ENCODE results near the gene AHCTF1. TPM values are rescaled to one million over a fixed set of nuclear protein-coding genes. Genes with fewer than 3 reads are reported as not detected.
"Not testable (repeated sequence)": the region's sequence is repeated elsewhere in the genome, so short reads cannot be mapped to it uniquely, and the experiment has no call there.

AHCTF1 gene
- total RNA-seq, 2 donors from 2014 or later = 37.4 to 45.5 TPM

GRCh38 chr1:246820666-246821065, 111.1 kb downstream of the AHCTF1 start:
- no peak for DNase-seq
- no peak overlapping the region for H3K4me3 Mint-ChIP-seq
- ATAC-seq (replicated peaks in 1 of 2) = no peak
- H3K27ac Mint-ChIP-seq = no peak overlapping the region
- peaks cover 8% of the 10 kb centered on the region for H3K27me3 Mint-ChIP-seq (ENCODE audit: low read depth)
- peaks cover 15% of the 10 kb centered on the region for H3K4me1 Mint-ChIP-seq (ENCODE audit: low read depth)
- peaks cover 0 to 6% of the 10 kb centered on the region in 2 donors for H3K9me3 Mint-ChIP-seq
- H3K36me3 Mint-ChIP-seq (ENCODE audit: insufficient read depth in 2 of 2) = peaks cover 0 to 9% of the 10 kb centered on the region in 2 donors

GRCh38 chr1:246817778-246818177, 114.0 kb downstream of the AHCTF1 start:
- not testable (repeated sequence) for ATAC-seq (replicated peaks in 1 of 2); H3K9me3 Mint-ChIP-seq; H3K27ac Mint-ChIP-seq; H3K36me3 Mint-ChIP-seq (ENCODE audit: insufficient read depth in 2 of 2); H3K4me3 Mint-ChIP-seq; DNase-seq
- peaks cover 15% of the 10 kb centered on the region for H3K4me1 Mint-ChIP-seq (ENCODE audit: low read depth)
- peaks cover 16% of the 10 kb centered on the region for H3K27me3 Mint-ChIP-seq (ENCODE audit: low read depth)

GRCh38 chr1:246815693-246816270, 116.0 kb downstream of the AHCTF1 start:
- Mint-ChIP-seq H3K36me3 (ENCODE audit: insufficient read depth in 2 of 2) (peaks cover 0 to 9% of the 10 kb centered on the region in 2 donors), H3K27me3 (ENCODE audit: low read depth) (peaks cover 13% of the 10 kb centered on the region), H3K4me1 (ENCODE audit: low read depth) (peaks cover 3% of the 10 kb centered on the region), H3K4me3 (no peak overlapping the region), H3K27ac (no peak overlapping the region), H3K9me3 (peaks cover 0 to 6% of the 10 kb centered on the region in 2 donors)
- DNase-seq = no peak
- ATAC-seq (replicated peaks in 1 of 2) = no peak

GRCh38 chr1:246814890-246815289, 116.9 kb downstream of the AHCTF1 start:
- Mint-ChIP-seq H3K27ac (no peak overlapping the region), H3K4me3 (no peak overlapping the region), H3K27me3 (ENCODE audit: low read depth) (peaks cover 8% of the 10 kb centered on the region), H3K9me3 (peaks cover 0 to 6% of the 10 kb centered on the region in 2 donors), H3K4me1 (ENCODE audit: low read depth) (no peaks in the 10 kb centered on the region), H3K36me3 (ENCODE audit: insufficient read depth in 2 of 2) (peaks cover 0 to 9% of the 10 kb centered on the region in 2 donors)
- no peak for ATAC-seq (replicated peaks in 1 of 2)
- no peak for DNase-seq

GRCh38 chr1:246813325-246813724, 118.4 kb downstream of the AHCTF1 start:
- H3K27ac Mint-ChIP-seq; H3K4me3 Mint-ChIP-seq; DNase-seq; H3K36me3 Mint-ChIP-seq (ENCODE audit: insufficient read depth in 2 of 2); H3K27me3 Mint-ChIP-seq (ENCODE audit: low read depth); H3K9me3 Mint-ChIP-seq; ATAC-seq (replicated peaks in 1 of 2); H3K4me1 Mint-ChIP-seq (ENCODE audit: low read depth): not testable (repeated sequence)

GRCh38 chr1:246811985-246812384, 119.8 kb downstream of the AHCTF1 start:
- Mint-ChIP-seq H3K36me3 (ENCODE audit: insufficient read depth in 2 of 2) (peaks cover 0 to 2% of the 10 kb centered on the region in 2 donors), H3K4me1 (ENCODE audit: low read depth) (no peaks in the 10 kb centered on the region), H3K9me3 (no peaks in the 10 kb centered on the region), H3K27me3 (ENCODE audit: low read depth) (peaks cover 15% of the 10 kb centered on the region), H3K27ac (no peak overlapping the region), H3K4me3 (no peak overlapping the region)
- ATAC-seq (replicated peaks in 1 of 2) (no peak), DNase-seq (no peak)

GRCh38 chr1:246809473-246809872, 122.3 kb downstream of the AHCTF1 start:
- no peak overlapping the region for H3K27ac Mint-ChIP-seq

GRCh38 chr1:246805135-246805716, 126.5 kb downstream of the AHCTF1 start:
- ATAC-seq (replicated peaks in 1 of 2) (no peak), DNase-seq (no peak)
- Mint-ChIP-seq H3K4me1 (ENCODE audit: low read depth) (no peaks in the 10 kb centered on the region), H3K36me3 (ENCODE audit: insufficient read depth in 2 of 2) (no peaks in the 10 kb centered on the region), H3K4me3 (no peak overlapping the region), H3K27ac (no peak overlapping the region), H3K9me3 (peaks cover 2 to 4% of the 10 kb centered on the region in 2 donors), H3K27me3 (ENCODE audit: low read depth) (peaks cover 7% of the 10 kb centered on the region)

More at GRCh38 chr1:246809473-246809872, 122.3 kb downstream of the AHCTF1 start:
- Mint-ChIP-seq H3K9me3 (no peaks in the 10 kb centered on the region), H3K4me1 (ENCODE audit: low read depth) (no peaks in the 10 kb centered on the region), H3K36me3 (ENCODE audit: insufficient read depth in 2 of 2) (no peaks in the 10 kb centered on the region), H3K4me3 (no peak overlapping the region), H3K27me3 (ENCODE audit: low read depth) (peaks cover 7% of the 10 kb centered on the region)
- DNase-seq = no peak
- ATAC-seq (replicated peaks in 1 of 2) = no peak

- Mint-ChIP-seq H3K27ac (no peak overlapping the region), H3K27me3 (ENCODE audit: low read depth) (peaks cover 7% of the 10 kb centered on the region), H3K36me3 (ENCODE audit: insufficient read depth in 2 of 2) (no peaks in the 10 kb centered on the region), H3K9me3 (peaks cover 2 to 4% of the 10 kb centered on the region in 2 donors), H3K4me3 (no peak overlapping the region), H3K4me1 (ENCODE audit: low read depth) (no peaks in the 10 kb centered on the region)
- ATAC-seq (replicated peaks in 1 of 2) (no peak), DNase-seq (no peak)
These were observed 127.9 kb downstream of the AHCTF1 start for GRCh38 chr1:246803883-246804282.

- H3K9me3 Mint-ChIP-seq = peaks cover 2 to 4% of the 10 kb centered on the region in 2 donors
- DNase-seq = no peak
- H3K4me1 Mint-ChIP-seq (ENCODE audit: low read depth) = no peaks in the 10 kb centered on the region
- peaks cover 7% of the 10 kb centered on the region for H3K27me3 Mint-ChIP-seq (ENCODE audit: low read depth)
- H3K27ac Mint-ChIP-seq = no peak overlapping the region
- no peak overlapping the region for H3K4me3 Mint-ChIP-seq
- no peak for ATAC-seq (replicated peaks in 1 of 2)
- H3K36me3 Mint-ChIP-seq (ENCODE audit: insufficient read depth in 2 of 2) = no peaks in the 10 kb centered on the region
These were observed 128.4 kb downstream of the AHCTF1 start for GRCh38 chr1:246803373-246803772.

- no peak overlapping the region for H3K27ac Mint-ChIP-seq
- no peak overlapping the region for H3K4me3 Mint-ChIP-seq
- no peak for ATAC-seq (replicated peaks in 1 of 2)
- H3K36me3 Mint-ChIP-seq (ENCODE audit: insufficient read depth in 2 of 2) = no peaks in the 10 kb centered on the region
- DNase-seq = no peak
- H3K9me3 Mint-ChIP-seq = peaks cover 2 to 4% of the 10 kb centered on the region in 2 donors
- no peaks in the 10 kb centered on the region for H3K27me3 Mint-ChIP-seq (ENCODE audit: low read depth)
- no peaks in the 10 kb centered on the region for H3K4me1 Mint-ChIP-seq (ENCODE audit: low read depth)
These were observed 130.3 kb downstream of the AHCTF1 start for GRCh38 chr1:246801241-246802020.

- no peak overlapping the region for H3K27ac Mint-ChIP-seq
- no peaks in the 10 kb centered on the region for H3K27me3 Mint-ChIP-seq (ENCODE audit: low read depth)
- no peaks in the 10 kb centered on the region for H3K36me3 Mint-ChIP-seq (ENCODE audit: insufficient read depth in 2 of 2)
These were observed 131.0 kb downstream of the AHCTF1 start for GRCh38 chr1:246800756-246801155.

GRCh38 chr1:246800356-246800755, 131.4 kb downstream of the AHCTF1 start:
- Mint-ChIP-seq H3K36me3 (ENCODE audit: insufficient read depth in 2 of 2) (no peaks in the 10 kb centered on the region), H3K9me3 (peaks cover 2 to 4% of the 10 kb centered on the region in 2 donors), H3K27ac (no peak overlapping the region), H3K27me3 (ENCODE audit: low read depth) (no peaks in the 10 kb centered on the region), H3K4me3 (no peak overlapping the region), H3K4me1 (ENCODE audit: low read depth) (no peaks in the 10 kb centered on the region)
- DNase-seq (no peak), ATAC-seq (replicated peaks in 1 of 2) (no peak)

More at GRCh38 chr1:246800756-246801155, 131.0 kb downstream of the AHCTF1 start:
- DNase-seq (no peak), ATAC-seq (replicated peaks in 1 of 2) (no peak)
- H3K4me3 Mint-ChIP-seq = no peak overlapping the region
- H3K9me3 Mint-ChIP-seq = peaks cover 2 to 4% of the 10 kb centered on the region in 2 donors
- H3K4me1 Mint-ChIP-seq (ENCODE audit: low read depth) = no peaks in the 10 kb centered on the region
